H1 (cell line): Measurements from ENCODE around the gene STAMBPL1. TPM values are rescaled to one million over a fixed set of nuclear protein-coding genes. Genes with fewer than 3 reads are reported as not detected.

ENCODE experiments used
- CBX5 ChIP-seq: fragments of 300-800, 300-1000 bp; sonication (generic); IDR thresholded peaks from 2 replicates; pipeline ENCODE4 v1.7.1; 2016; ENCODE audit warnings: antibody characterized with exemption, low read length, low read depth
- HDAC2 ChIP-seq, 2 experiments: fragments of 300-600 bp in 1 of 2; sonication (generic) in 1 of 2; IDR thresholded peaks; 2 replicates each; pipeline ENCODE4 v1.6.1; 2011 to 2012; ENCODE audit warnings: low read depth in 2 of 2, low read length in 2 of 2, mild to moderate bottlenecking in 2 of 2, moderate library complexity in 2 of 2, borderline replicate concordance in 1 of 2, inconsistent platforms in 1 of 2
- SUZ12 ChIP-seq: fragments of 200-600 bp; sonication (generic); IDR thresholded peaks from 2 replicates; pipeline ENCODE4 v1.6.1; 2012; ENCODE audit warnings: mild to moderate bottlenecking, inconsistent platforms, low read length, moderate library complexity, mixed read lengths
- polyA plus RNA-seq, 7 experiments: library from polyadenylated mRNA; depleted of rRNA in 3 of 7; stranded (reverse) in 5 of 7; unstranded in 2 of 7; fragments of >200 nt in 5 of 7; fragments of 200-250 nt in 2 of 7; gene quantifications; 1 replicate in 5 of 7; 2 replicates in 1 of 7; 4 replicates in 1 of 7; pipeline versions ENCODE4 v1.2.1 to v1.2.3, GENCODE V29; 2011 to 2013; ENCODE audit warnings: missing spikeins in 2 of 7, mixed read lengths in 2 of 7
- total RNA-seq: library from RNA; stranded (reverse); fragmentation: NEBNext Ultra II Directional; extraction: Animal tissue kit (Norgen Biotek cat#: 25700); gene quantifications from 2 replicates; pipeline ENCODE4 v1.2.1, GENCODE V29; 2021

Gene STAMBPL1
- total and polyA plus RNA-seq, 2 of the 8 experiments (the other 6 are each of a cell fraction or from before 2014, with no cell fraction given) = 5.5 TPM

DNA sequence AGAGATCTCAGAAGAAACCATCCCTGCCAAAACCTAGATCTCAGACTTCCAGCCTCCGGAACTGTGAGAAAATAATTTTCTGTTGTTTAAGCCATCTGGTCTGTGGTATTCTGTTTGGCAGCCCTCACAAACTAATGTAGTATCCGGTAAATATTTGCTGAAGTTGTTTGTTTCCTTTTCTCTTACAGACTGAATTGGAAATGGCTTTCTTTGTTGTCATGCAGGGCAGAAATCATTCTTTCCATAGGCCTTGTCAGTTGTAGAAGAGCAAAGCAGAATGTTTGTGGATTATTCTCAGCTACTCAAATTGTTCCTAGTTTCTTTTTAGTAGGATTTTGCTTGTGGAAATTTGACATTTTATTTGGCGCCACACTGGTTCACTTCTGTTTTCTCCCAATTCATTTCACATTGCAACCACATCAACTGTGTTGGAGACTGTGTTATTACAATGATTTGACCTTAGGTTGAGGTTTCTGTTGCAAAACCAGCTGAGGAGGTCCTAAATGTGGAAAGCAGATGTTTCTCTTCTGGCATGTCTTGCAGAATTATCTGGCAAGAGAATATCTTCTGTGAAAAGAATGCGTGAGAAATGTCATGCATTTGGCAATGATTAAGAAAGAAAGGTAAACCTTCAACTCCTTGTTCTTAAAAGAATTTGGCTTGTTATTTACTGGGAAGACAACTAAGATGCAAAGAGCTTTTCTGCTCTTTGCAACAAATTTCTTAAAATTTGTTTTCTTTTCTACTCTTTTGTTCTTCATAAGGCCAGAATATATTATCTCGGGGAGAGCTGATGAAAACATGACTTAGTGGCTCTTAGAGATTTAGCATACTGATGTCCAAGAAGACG lies 46.7 kb downstream of the STAMBPL1 start (continued):
- TF ChIP-seq SUZ12 = no peak
- TF ChIP-seq CBX5 = no peak
- no peak for TF ChIP-seq HDAC2 (IDR thresholded peaks at IDR 0.05; ENCODE audit: borderline replicate concordance in 1 of 2, low read depth in 2 of 2, low read length in 2 of 2)
